Activated CD8-positive, alpha-beta memory T cell treated with anti-CD3 and anti-CD28 coated beads for 36 hours (primary cell): ENCODE measurements around the gene VPS11. TPM values are rescaled to one million over a fixed set of nuclear protein-coding genes. Genes with fewer than 3 reads are reported as not detected.

ENCODE experiments used
- CTCF ChIA-PET: fragments of 350-600 bp; sonication (Branson Sonifier 250); formaldehyde crosslinking; loops from one replicate; lab custom pipeline; 2021; ENCODE audit warnings: antibody characterized with exemption; lab: Charles Lee
- POLR2A ChIA-PET: fragments of 350-600 bp; sonication (Branson Sonifier 250); formaldehyde crosslinking; loops from one replicate; lab custom pipeline; 2021; ENCODE audit warnings: antibody characterized with exemption; lab: Charles Lee
- total RNA-seq, 2 experiments: library from RNA; stranded (reverse); gene quantifications; one replicate each; pipeline ENCODE4 v1.2.3, GENCODE V29; 2021

VPS11 gene
- total RNA-seq, 2 experiments from 2014 or later = 20.6 to 21.0 TPM

GRCh38 chr11:119121008-119121810, 53.6 kb downstream of the VPS11 start, which contains the start of gene HINFP:
Gene HINFP (plus strand): TSS chr11:119121580. CDS start chr11:119126945, 5,365 bp downstream.
- CTCF ChIA-PET = interaction anchor here (1.5 kb wide), 2 partner anchors 14 to 48 kb away, joined by 4 read pairs; partner anchors contain the start of genes C2CD2L and NLRX1
- POLR2A ChIA-PET = interaction anchor here (0.6 to 1.8 kb wide), 7 partner anchors 9 to 108 kb away, joined by 3 to 8 read pairs (median 5); partner anchors contain the start of genes C2CD2L, DPAGT1 and VPS11

GRCh38 chr11:119121811-119122124, 54.1 kb downstream of the VPS11 start:
- CTCF ChIA-PET = interaction anchor here (1.5 kb wide), 2 partner anchors 15 to 47 kb away, joined by 4 read pairs; partner anchors contain the start of genes C2CD2L and NLRX1
- POLR2A ChIA-PET = interaction anchor here (0.6 to 1.8 kb wide), 7 partner anchors 9 to 84 kb away, joined by 3 to 8 read pairs (median 4); partner anchors contain the start of genes C2CD2L, DPAGT1 and VPS11

GRCh38 chr11:119125821-119126220, 58.2 kb downstream of the VPS11 start:
- POLR2A ChIA-PET = interaction anchor here (0.6 kb wide), 1 partner anchor 11 kb away, joined by 6 read pairs; no protein-coding TSS in a partner anchor

GRCh38 chr11:119126675-119127268, 59.2 kb downstream of the VPS11 start:
- ChIA-PET POLR2A (interaction anchor here (0.6 kb wide), 2 partner anchors 115 to 322 kb away, joined by 3 to 7 read pairs; no protein-coding TSS in a partner anchor), CTCF (interaction anchor here (0.8 to 1.1 kb wide), 2 partner anchors 17 to 197 kb away, joined by 3 read pairs; no protein-coding TSS in a partner anchor)

More at GRCh38 chr11:119125821-119126220, 58.2 kb downstream of the VPS11 start:
- CTCF ChIA-PET = no interaction called here

GRCh38 chr11:119130662-119131061, 63.0 kb downstream of the VPS11 start:
- ChIA-PET CTCF (interaction anchor here (1.8 kb wide), 1 partner anchor 66 kb away, joined by 5 read pairs; no protein-coding TSS in a partner anchor), POLR2A (no interaction called here)

Other genes with a start within 250 kb of the VPS11 start
- 1 to 10 TPM; 2.3 TPM for gene CXCR5, start 183.9 kb upstream of the VPS11 start, total RNA-seq
- gene BCL9L, start 141.9 kb upstream of the VPS11 start, total RNA-seq = 10 to 100 TPM; 23.8 to 26.3 TPM
- not detected for gene UPK2, start 111.5 kb upstream of the VPS11 start, total RNA-seq
- gene FOXR1, start 96.1 kb upstream of the VPS11 start, total RNA-seq = not detected
- 10 to 100 TPM; 32.7 to 33.4 TPM for gene CENATAC, start 69.7 kb upstream of the VPS11 start, total RNA-seq
- 1,000 to 10,000 TPM; 1,363 to 1,371 TPM for gene RPS25, start 49.5 kb upstream of the VPS11 start, total RNA-seq
- gene TRAPPC4, start 49.1 kb upstream of the VPS11 start, total RNA-seq = 100 to 1,000 TPM; 136 to 145 TPM
- gene SLC37A4, start 36.9 kb upstream of the VPS11 start, total RNA-seq = 10 to 100 TPM; 29.9 to 30.4 TPM
- gene HYOU1, start 10.6 kb upstream of the VPS11 start, total RNA-seq = 100 to 1,000 TPM; 151 to 159 TPM
- 10 to 100 TPM; 40.5 to 41.3 TPM for gene HMBS, start 17.1 kb downstream of the VPS11 start, total RNA-seq
- gene DPAGT1, start 34.0 kb downstream of the VPS11 start, total RNA-seq = 10 to 100 TPM; 76.3 to 90.1 TPM
- 10 to 100 TPM; 26.0 to 26.6 TPM for gene C2CD2L, start 39.5 kb downstream of the VPS11 start, total RNA-seq
- gene HINFP, start 53.8 kb downstream of the VPS11 start, total RNA-seq = 10 to 100 TPM; 26.5 to 27.5 TPM
- under 1 TPM in 1 of 2 experiments, not detected in 1; 0.08 TPM for gene ABCG4, start 81.2 kb downstream of the VPS11 start, total RNA-seq
- 10 to 100 TPM; 18.2 TPM for gene NLRX1, start 100.9 kb downstream of the VPS11 start, total RNA-seq
- not detected for gene NHERF4, start 117.7 kb downstream of the VPS11 start, total RNA-seq
- 10 to 100 TPM; 26.3 to 26.9 TPM for gene CBL, start 138.5 kb downstream of the VPS11 start, total RNA-seq
- gene MCAM, start 249.3 kb downstream of the VPS11 start, total RNA-seq = 1 to 10 TPM; 4.6 to 4.8 TPM